ENCODE measurements around the gene UNCX.

DNA sequence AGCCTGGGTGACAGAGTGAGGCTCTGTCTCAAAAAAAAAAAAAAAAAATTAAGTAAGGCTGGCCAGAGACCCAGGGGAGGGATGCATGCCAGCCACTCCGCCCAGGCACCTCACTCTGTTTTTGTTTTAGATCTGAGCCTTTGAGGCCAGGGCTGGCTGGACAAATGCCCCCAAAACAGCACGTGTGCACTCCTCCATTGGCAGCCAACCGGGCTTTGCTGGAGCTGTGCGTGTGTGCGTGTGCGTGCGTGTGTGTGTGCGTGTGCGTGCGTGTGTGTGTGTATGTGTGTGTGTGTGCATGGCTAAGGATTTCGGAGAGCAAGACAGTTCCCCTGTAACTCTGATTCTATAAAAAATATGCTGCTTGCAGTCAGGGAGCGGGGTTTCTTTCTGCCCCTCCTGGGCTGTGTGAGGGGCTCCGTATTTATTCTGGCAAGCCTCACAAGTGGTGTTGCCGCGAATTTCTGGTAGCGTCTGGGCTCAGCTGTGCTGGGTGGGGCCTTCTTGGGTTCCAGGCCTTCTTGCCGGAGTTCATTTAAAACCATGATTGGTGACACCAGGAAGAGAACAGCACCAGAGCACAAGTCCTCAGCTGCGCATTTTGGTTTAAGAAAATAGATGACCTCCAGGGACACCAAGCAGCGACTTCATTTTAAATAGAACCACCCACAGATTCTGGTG, 28.1 kb upstream of the UNCX start:
- TF ChIP-seq EP300 (IDR thresholded peaks at IDR 0.05) = no peak
- no peak for TF ChIP-seq POLR2A (IDR thresholded peaks at IDR 0.05)
- TF ChIP-seq, protein P1, sequence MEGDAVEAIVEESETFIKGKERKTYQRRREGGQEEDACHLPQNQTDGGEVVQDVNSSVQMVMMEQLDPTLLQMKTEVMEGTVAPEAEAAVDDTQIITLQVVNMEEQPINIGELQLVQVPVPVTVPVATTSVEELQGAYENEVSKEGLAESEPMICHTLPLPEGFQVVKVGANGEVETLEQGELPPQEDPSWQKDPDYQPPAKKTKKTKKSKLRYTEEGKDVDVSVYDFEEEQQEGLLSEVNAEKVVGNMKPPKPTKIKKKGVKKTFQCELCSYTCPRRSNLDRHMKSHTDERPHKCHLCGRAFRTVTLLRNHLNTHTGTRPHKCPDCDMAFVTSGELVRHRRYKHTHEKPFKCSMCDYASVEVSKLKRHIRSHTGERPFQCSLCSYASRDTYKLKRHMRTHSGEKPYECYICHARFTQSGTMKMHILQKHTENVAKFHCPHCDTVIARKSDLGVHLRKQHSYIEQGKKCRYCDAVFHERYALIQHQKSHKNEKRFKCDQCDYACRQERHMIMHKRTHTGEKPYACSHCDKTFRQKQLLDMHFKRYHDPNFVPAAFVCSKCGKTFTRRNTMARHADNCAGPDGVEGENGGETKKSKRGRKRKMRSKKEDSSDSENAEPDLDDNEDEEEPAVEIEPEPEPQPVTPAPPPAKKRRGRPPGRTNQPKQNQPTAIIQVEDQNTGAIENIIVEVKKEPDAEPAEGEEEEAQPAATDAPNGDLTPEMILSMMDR (IDR thresholded peaks at IDR 0.05) = no peak

Measured in stomach (tissue), 4 donors.